NCI-H524 treated with DMSO at 0.1 percent for 48 hours (cell line): ENCODE measurements around the gene KRT6B.
A peak's percentile ranks its signal among the peaks of the same experiment; 100 is the strongest.
"Not testable (repeated sequence)": the region's sequence is repeated elsewhere in the genome, so short reads cannot be mapped to it uniquely, and the experiment has no call there.

ENCODE experiments used
- DNase-seq: peaks from one replicate; lab custom pipeline; 2025; lab: John Stamatoyannopoulos, UW

Gene KRT6B

GRCh38 chr12:52469853-52470252 lies 17.9 kb upstream of the KRT6B start:
- no peak for DNase-seq

GRCh38 chr12:52464897-52465296 lies 13.0 kb upstream of the KRT6B start:
- DNase-seq = no peak

- DNase-seq = peak; percentile 2
These were observed 9.7 kb upstream of the KRT6B start for GRCh38 chr12:52461693-52462092.

- DNase-seq = no peak
These were observed 6.9 kb upstream of the KRT6B start for GRCh38 chr12:52458861-52459260.

GRCh38 chr12:52455821-52456220 lies 3.9 kb upstream of the KRT6B start:
- no peak for DNase-seq

- no peak for DNase-seq
These were observed 2.7 kb upstream of the KRT6B start for GRCh38 chr12:52454411-52455201.

- no peak for DNase-seq
These were observed 3.7 kb downstream of the KRT6B start for GRCh38 chr12:52448228-52448627.

GRCh38 chr12:52447196-52447595 lies 4.8 kb downstream of the KRT6B start:
- DNase-seq = not testable (repeated sequence)

GRCh38 chr12:52446367-52447045 lies 5.4 kb downstream of the KRT6B start:
- DNase-seq = no peak

- no peak for DNase-seq
These were observed 6.1 kb downstream of the KRT6B start for GRCh38 chr12:52445876-52446275.

GRCh38 chr12:52444647-52445595 lies 7.0 kb downstream of the KRT6B start:
- no peak for DNase-seq

- DNase-seq = no peak
These were observed 8.0 kb downstream of the KRT6B start for GRCh38 chr12:52443966-52444365.

- no peak for DNase-seq
These were observed 9.3 kb downstream of the KRT6B start for GRCh38 chr12:52442600-52443061.

- DNase-seq = no peak
These were observed 10.5 kb downstream of the KRT6B start for GRCh38 chr12:52441320-52441911.

GRCh38 chr12:52440821-52441319 lies 11.1 kb downstream of the KRT6B start:
- DNase-seq = no peak

GRCh38 chr12:52439845-52440244 lies 12.1 kb downstream of the KRT6B start:
- DNase-seq = no peak

- DNase-seq = no peak
These were observed 12.5 kb downstream of the KRT6B start for GRCh38 chr12:52439420-52439819.

GRCh38 chr12:52438305-52439301 lies 13.3 kb downstream of the KRT6B start:
- DNase-seq = no peak

- DNase-seq = no peak
These were observed 14.4 kb downstream of the KRT6B start for GRCh38 chr12:52437508-52437907.

GRCh38 chr12:52436828-52437474 lies 15.0 kb downstream of the KRT6B start:
- no peak for DNase-seq
